Measurements from ENCODE around the gene TTC6. TPM values are rescaled to one million over a fixed set of nuclear protein-coding genes. Genes with fewer than 3 reads are reported as not detected.

The TTC6 gene
- total RNA-seq, 1 experiment from 2014 or later, result 0.11 TPM

- TF ChIP-seq EZH2 (IDR thresholded peaks at IDR 0.05; ENCODE audit: borderline replicate concordance, low read depth, low read length, poor library complexity, severe bottlenecking), result no peak
- TF ChIP-seq, protein P1, sequence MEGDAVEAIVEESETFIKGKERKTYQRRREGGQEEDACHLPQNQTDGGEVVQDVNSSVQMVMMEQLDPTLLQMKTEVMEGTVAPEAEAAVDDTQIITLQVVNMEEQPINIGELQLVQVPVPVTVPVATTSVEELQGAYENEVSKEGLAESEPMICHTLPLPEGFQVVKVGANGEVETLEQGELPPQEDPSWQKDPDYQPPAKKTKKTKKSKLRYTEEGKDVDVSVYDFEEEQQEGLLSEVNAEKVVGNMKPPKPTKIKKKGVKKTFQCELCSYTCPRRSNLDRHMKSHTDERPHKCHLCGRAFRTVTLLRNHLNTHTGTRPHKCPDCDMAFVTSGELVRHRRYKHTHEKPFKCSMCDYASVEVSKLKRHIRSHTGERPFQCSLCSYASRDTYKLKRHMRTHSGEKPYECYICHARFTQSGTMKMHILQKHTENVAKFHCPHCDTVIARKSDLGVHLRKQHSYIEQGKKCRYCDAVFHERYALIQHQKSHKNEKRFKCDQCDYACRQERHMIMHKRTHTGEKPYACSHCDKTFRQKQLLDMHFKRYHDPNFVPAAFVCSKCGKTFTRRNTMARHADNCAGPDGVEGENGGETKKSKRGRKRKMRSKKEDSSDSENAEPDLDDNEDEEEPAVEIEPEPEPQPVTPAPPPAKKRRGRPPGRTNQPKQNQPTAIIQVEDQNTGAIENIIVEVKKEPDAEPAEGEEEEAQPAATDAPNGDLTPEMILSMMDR (conservative IDR thresholded peaks at IDR 0.05; ENCODE audit: low read depth, low read length), result no peak
- Histone ChIP-seq H3K9me3 (ENCODE audit: low read depth, low read length, poor library complexity, severe bottlenecking) (no peaks in the 10 kb centered on the region), H3K4me3 (ENCODE audit: low read depth, low read length, poor library complexity, severe bottlenecking) (no peak overlapping the region), H3K4me1 (ENCODE audit: insufficient read depth, low read length, poor library complexity, severe bottlenecking) (no peaks in the 10 kb centered on the region), H3K27me3 (replicated peaks; ENCODE audit: insufficient read depth, low read depth, low read length, poor library complexity) (no peaks in the 10 kb centered on the region), H3K27ac (ENCODE audit: low read depth, low read length, poor library complexity, severe bottlenecking) (no peak overlapping the region), H3K36me3 (ENCODE audit: insufficient read depth, low read length, poor library complexity, severe bottlenecking) (no peaks in the 10 kb centered on the region)
- no peak for DNase-seq (ENCODE audit: low spot score)
- BruUV-seq (replicated peaks), result no TSS peak
- POLR2A ChIA-PET (ENCODE audit: low non-redundant PET), result no interaction called here
- intact Hi-C loops (cut with micrococcal nuclease; ENCODE audit: unreplicated experiment), result no loop called here
- CTCF ChIA-PET, result no interaction called here
Observed at GRCh38 chr14:37573356-37573755, 22.1 kb upstream of the TTC6 start.

DNA sequence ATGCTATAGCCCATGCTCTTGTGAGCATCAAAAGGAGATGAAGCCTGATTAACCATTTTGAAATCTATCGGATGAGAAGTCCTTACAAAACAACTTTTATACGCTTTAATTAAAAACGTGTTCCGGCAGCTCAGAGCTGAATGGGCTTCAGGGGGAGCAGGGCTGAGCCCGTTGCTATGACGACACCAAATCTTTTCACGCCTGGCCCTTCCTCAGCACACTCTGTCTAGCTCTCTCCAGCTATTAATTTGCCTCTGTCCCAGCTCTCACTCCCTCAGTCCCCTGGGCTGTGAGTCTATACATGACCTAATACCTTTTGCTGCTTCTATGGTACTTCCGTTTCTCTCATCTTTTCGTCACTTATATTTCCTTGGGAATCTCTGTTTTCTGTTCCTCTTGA lies 16.2 kb upstream of the TTC6 start:
- H3K27me3 ChIP-seq (replicated peaks; ENCODE audit: insufficient read depth, low read depth, low read length, poor library complexity), result peaks cover 31% of the 10 kb centered on the region

DNA sequence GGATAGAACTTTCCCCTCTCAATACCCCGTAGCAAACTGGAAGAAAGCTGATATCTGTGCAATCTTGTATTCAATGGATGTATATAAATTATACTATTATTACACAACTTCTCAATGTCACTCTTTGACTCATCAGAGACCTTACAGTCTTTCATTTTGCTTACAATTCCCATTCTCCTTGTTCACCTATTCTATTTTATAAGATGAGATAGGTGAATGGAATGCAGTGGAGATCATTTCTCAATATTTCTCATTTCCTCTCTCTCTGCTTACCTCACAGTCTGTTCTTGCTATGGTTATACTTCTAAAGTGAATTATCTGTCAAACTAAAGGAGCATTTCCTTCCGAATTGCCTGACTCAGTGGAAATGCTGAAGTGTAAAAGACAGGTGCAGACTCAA lies 15.3 kb upstream of the TTC6 start:
- peaks cover 40% of the 10 kb centered on the region for H3K27me3 ChIP-seq (replicated peaks; ENCODE audit: insufficient read depth, low read depth, low read length, poor library complexity)
- no TSS peak for BruUV-seq (replicated peaks)
- intact Hi-C loops (cut with micrococcal nuclease; ENCODE audit: unreplicated experiment), result no loop called here
- POLR2A ChIA-PET (ENCODE audit: low non-redundant PET), result no interaction called here
- no peak overlapping the region for H3K4me3 ChIP-seq (ENCODE audit: low read depth, low read length, poor library complexity, severe bottlenecking)
- TF ChIP-seq, protein P1 (conservative IDR thresholded peaks at IDR 0.05; ENCODE audit: low read depth, low read length), result no peak
- TF ChIP-seq EZH2 (IDR thresholded peaks at IDR 0.05; ENCODE audit: borderline replicate concordance, low read depth, low read length, poor library complexity, severe bottlenecking), result no peak
- CTCF ChIA-PET, result no interaction called here
- H3K36me3 ChIP-seq (ENCODE audit: insufficient read depth, low read length, poor library complexity, severe bottlenecking), result no peaks in the 10 kb centered on the region
- H3K4me1 ChIP-seq (ENCODE audit: insufficient read depth, low read length, poor library complexity, severe bottlenecking), result no peaks in the 10 kb centered on the region
- no peak overlapping the region for H3K27ac ChIP-seq (ENCODE audit: low read depth, low read length, poor library complexity, severe bottlenecking)
- H3K9me3 ChIP-seq (ENCODE audit: low read depth, low read length, poor library complexity, severe bottlenecking), result no peaks in the 10 kb centered on the region
- no peak for DNase-seq (ENCODE audit: low spot score)

More for the DNA sequence above, 16.2 kb upstream of the TTC6 start:
- ChIA-PET POLR2A (ENCODE audit: low non-redundant PET) (no interaction called here), CTCF (no interaction called here)
- no peak for DNase-seq (ENCODE audit: low spot score)
- no TSS peak for BruUV-seq (replicated peaks)
- Histone ChIP-seq H3K36me3 (ENCODE audit: insufficient read depth, low read length, poor library complexity, severe bottlenecking) (no peaks in the 10 kb centered on the region), H3K27ac (ENCODE audit: low read depth, low read length, poor library complexity, severe bottlenecking) (no peak overlapping the region), H3K4me3 (ENCODE audit: low read depth, low read length, poor library complexity, severe bottlenecking) (no peak overlapping the region), H3K9me3 (ENCODE audit: low read depth, low read length, poor library complexity, severe bottlenecking) (no peaks in the 10 kb centered on the region), H3K4me1 (ENCODE audit: insufficient read depth, low read length, poor library complexity, severe bottlenecking) (no peaks in the 10 kb centered on the region)
- intact Hi-C loops (cut with micrococcal nuclease; ENCODE audit: unreplicated experiment), result no loop called here
- TF ChIP-seq, protein P1 (conservative IDR thresholded peaks at IDR 0.05; ENCODE audit: low read depth, low read length), result no peak
- TF ChIP-seq EZH2 (IDR thresholded peaks at IDR 0.05; ENCODE audit: borderline replicate concordance, low read depth, low read length, poor library complexity, severe bottlenecking), result no peak

Data from A673 (cell line).